ENCODE results near the gene CACNA1F.

Gene CACNA1F

DNA sequence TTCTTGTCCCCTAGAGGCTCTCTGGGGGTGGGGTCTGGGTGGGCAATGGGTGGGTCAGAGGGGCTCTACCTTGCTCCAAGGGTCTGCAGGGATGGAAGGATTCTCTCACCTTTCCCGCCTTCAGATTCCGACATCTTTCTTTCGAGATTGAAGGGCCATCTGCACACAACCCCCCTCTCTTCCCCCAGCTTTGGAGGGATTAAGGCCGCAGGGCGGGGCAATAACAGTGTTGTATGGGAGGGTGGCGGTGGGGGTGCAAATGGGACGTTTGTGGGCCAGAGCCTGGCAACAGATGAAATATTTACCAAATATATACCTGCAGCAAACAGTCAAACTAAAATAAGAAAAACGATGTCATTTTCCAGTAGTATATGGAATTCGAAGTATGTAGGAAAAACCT is at the start of gene CACNA1F:
TSS of gene CACNA1F (minus strand) at position 165 of the 400 bp plus-strand sequence. CDS start at position 134, 31 bp downstream.
- Histone ChIP-seq H3K4me3 (ENCODE audit: low read length) (no peak within 1 kb of the TSS), H3K9ac (ENCODE audit: low read length) (no peak within 1 kb of the TSS), H3K27ac (ENCODE audit: low read length) (no peak within 1 kb of the TSS), H3K4me1 (ENCODE audit: control insufficient read depth, low read depth, low read length) (peaks cover 3% of the 10 kb centered on the region), H3K9me3 (ENCODE audit: control insufficient read depth, low read depth, low read length) (peaks cover 6% of the 10 kb centered on the region), H3K27me3 (ENCODE audit: control insufficient read depth, insufficient read depth, low read length) (no peaks in the 10 kb centered on the region), H3K36me3 (ENCODE audit: control insufficient read depth, low read depth, low read length) (no peaks in the 10 kb centered on the region)

DNA sequence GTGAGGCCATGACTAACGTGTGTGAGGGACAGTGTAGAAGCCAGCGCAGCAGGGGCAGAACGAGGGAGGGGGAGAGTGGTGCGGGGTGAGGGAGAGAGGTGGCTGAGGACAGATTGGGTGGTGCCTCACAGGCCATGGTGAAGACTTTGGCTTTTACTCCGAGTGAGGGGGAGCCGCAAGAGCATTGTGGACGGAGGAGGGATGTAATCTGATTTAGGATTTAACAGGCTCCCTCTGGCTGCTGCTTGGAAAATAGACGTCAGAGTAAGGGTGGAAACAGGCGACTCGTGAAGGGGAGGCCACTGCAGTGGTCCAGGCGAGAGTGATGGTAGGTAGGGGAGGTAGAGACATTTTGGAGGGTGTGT is 49.5 kb upstream of the CACNA1F start:
- Histone ChIP-seq H3K36me3 (ENCODE audit: control insufficient read depth, low read depth, low read length) (no peaks in the 10 kb centered on the region), H3K27me3 (ENCODE audit: control insufficient read depth, insufficient read depth, low read length) (no peaks in the 10 kb centered on the region), H3K4me1 (ENCODE audit: control insufficient read depth, low read depth, low read length) (no peaks in the 10 kb centered on the region), H3K9ac (ENCODE audit: low read length) (no peak overlapping the region), H3K9me3 (ENCODE audit: control insufficient read depth, low read depth, low read length) (peaks cover 10% of the 10 kb centered on the region), H3K27ac (ENCODE audit: low read length) (no peak overlapping the region), H3K4me3 (ENCODE audit: low read length) (no peak overlapping the region)

DNA sequence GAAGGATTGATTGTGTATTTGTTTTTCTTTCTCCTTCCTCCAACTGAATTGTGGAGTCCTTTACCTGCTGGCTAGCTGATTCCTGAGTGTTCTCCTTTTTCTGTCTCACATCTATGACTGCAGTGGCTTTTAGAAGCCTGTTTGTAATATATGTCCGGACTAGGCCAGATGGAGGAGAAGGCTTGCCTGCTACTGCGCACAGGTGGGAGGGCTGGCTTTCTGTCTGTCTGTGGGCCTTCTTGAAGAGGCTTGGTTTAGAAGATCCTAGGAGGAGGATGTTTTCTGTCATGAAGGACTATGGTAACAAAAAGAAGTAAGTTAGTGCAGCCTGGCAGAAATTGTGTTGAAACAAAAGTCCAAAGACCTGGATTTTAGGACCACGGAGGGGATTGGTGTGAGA is 44.9 kb upstream of the CACNA1F start:
- H3K4me1 ChIP-seq (ENCODE audit: control insufficient read depth, low read depth, low read length): no peaks in the 10 kb centered on the region
- H3K27me3 ChIP-seq (ENCODE audit: control insufficient read depth, insufficient read depth, low read length): no peaks in the 10 kb centered on the region
- H3K9ac ChIP-seq (ENCODE audit: low read length): no peak overlapping the region
- H3K4me3 ChIP-seq (ENCODE audit: low read length): no peak overlapping the region
- H3K36me3 ChIP-seq (ENCODE audit: control insufficient read depth, low read depth, low read length): no peaks in the 10 kb centered on the region
- H3K27ac ChIP-seq (ENCODE audit: low read length): no peak overlapping the region
- H3K9me3 ChIP-seq (ENCODE audit: control insufficient read depth, low read depth, low read length): peaks cover 14% of the 10 kb centered on the region

DNA sequence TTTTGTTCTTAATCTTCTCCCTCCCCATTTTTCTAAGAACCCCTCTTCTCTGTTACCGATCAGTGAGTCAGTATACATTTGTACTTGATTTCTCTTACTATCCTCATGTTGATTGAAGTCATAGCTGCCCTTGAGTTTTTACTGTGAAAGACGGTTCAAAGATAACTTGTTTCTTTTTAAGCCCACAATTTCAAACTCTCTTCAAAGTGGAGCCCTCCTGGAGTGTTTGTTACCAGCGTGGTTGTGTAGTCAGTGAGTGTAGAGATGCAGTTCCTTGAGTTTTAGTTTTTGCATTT is 44.3 kb upstream of the CACNA1F start:
- H3K27ac ChIP-seq (ENCODE audit: low read length): no peak overlapping the region
- H3K27me3 ChIP-seq (ENCODE audit: control insufficient read depth, insufficient read depth, low read length): no peaks in the 10 kb centered on the region
- no peaks in the 10 kb centered on the region for H3K4me1 ChIP-seq (ENCODE audit: control insufficient read depth, low read depth, low read length)
- no peak overlapping the region for H3K4me3 ChIP-seq (ENCODE audit: low read length)
- H3K9me3 ChIP-seq (ENCODE audit: control insufficient read depth, low read depth, low read length): peaks cover 14% of the 10 kb centered on the region
- no peak overlapping the region for H3K9ac ChIP-seq (ENCODE audit: low read length)
- no peaks in the 10 kb centered on the region for H3K36me3 ChIP-seq (ENCODE audit: control insufficient read depth, low read depth, low read length)

DNA sequence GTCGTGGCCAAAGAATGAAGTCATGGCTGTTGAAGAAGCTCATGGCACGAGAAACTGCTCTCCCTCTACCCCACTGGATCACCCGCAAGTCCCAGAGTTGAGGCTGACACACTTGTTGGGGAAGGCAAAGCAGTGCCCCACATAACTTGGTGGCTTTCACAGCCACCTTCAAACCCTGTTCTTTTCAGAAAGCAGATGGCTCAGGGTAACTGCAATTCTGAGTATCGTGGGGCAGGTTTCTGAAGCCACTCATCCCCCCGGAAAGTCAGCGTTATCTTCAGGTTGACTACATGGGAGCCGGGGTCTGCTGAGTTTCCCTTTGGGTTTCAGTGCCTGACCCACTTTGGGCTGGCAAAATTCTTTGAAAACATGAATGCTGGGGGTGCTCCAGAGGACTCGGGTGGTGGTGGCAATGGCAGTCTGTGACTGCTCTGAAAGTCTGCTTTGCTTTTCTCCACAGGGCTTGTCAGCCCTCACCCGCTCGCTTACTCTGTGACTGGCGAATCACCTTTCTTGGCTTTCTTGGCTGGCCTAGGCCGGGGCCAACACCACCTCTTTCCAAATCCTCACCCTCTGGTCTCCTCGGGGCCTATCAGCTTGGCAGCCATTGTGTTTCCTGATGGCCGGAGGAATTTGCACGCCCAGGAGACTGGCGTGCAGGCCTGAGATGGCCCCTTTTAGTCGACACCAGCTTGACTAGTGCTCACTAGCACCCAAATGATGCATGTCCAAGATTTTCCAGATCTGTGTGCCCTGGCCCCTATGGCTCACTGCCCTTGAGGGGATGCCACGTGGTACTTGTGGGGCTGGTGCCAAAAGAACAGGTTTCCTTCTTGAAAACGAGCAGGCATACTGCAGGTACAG is 43.8 kb upstream of the CACNA1F start:
- H3K27me3 ChIP-seq (ENCODE audit: control insufficient read depth, insufficient read depth, low read length): no peaks in the 10 kb centered on the region
- no peaks in the 10 kb centered on the region for H3K4me1 ChIP-seq (ENCODE audit: control insufficient read depth, low read depth, low read length)
- no peak overlapping the region for H3K4me3 ChIP-seq (ENCODE audit: low read length)
- no peak overlapping the region for H3K27ac ChIP-seq (ENCODE audit: low read length)
- H3K36me3 ChIP-seq (ENCODE audit: control insufficient read depth, low read depth, low read length): no peaks in the 10 kb centered on the region
- H3K9me3 ChIP-seq (ENCODE audit: control insufficient read depth, low read depth, low read length): peaks cover 14% of the 10 kb centered on the region
- H3K9ac ChIP-seq (ENCODE audit: low read length): no peak overlapping the region

DNA sequence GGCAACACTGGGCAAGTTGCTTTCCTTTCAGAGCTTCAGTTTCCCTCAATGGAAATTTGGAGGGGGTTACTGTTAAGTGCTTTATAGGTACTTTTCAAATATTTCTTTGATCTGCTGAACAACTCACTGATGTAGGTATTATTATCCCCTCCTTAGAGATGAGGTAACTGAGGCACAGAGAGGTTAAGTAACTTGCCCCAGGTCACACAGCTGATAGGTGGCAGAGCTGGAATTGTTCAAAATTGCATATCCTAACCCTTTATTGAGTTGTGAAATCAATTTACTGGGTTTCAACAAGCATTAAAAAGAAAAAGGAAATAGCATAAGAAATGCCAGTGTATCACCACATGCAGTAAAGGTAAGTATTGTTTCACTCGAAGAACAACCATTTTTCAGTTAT is 43.1 kb upstream of the CACNA1F start:
- Histone ChIP-seq H3K36me3 (ENCODE audit: control insufficient read depth, low read depth, low read length) (no peaks in the 10 kb centered on the region), H3K9ac (ENCODE audit: low read length) (no peak overlapping the region), H3K4me1 (ENCODE audit: control insufficient read depth, low read depth, low read length) (no peaks in the 10 kb centered on the region), H3K4me3 (ENCODE audit: low read length) (no peak overlapping the region), H3K9me3 (ENCODE audit: control insufficient read depth, low read depth, low read length) (peaks cover 14% of the 10 kb centered on the region), H3K27ac (ENCODE audit: low read length) (no peak overlapping the region), H3K27me3 (ENCODE audit: control insufficient read depth, insufficient read depth, low read length) (no peaks in the 10 kb centered on the region)

DNA sequence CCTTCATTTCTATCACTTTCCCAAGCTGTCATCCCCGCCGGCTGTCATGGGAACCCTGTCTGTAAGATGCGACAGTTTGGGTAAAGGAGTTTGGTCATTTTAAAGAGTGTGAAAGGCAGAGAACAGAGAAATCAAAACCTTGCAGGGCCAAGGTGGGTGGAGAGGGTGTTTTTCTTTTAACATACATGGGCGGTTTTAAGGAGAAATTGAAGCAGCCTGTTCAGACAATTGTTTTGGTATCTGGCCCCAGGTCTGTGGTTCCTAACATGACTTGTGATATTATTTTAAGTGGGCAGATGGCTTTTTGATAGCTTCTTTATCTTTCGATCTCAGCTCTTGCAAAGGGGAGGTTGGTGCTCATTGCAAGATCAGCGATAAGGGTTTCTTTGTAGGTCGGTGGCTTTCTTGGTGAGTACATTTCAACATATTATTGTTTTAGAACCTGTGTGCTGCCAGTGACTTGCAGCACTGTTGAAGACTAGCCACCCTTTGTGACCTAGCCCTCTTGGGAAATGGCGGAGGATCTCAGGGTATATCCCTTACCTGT is 40.1 kb upstream of the CACNA1F start:
- Histone ChIP-seq H3K4me3 (ENCODE audit: low read length) (no peak overlapping the region), H3K36me3 (ENCODE audit: control insufficient read depth, low read depth, low read length) (no peaks in the 10 kb centered on the region), H3K9me3 (ENCODE audit: control insufficient read depth, low read depth, low read length) (peaks cover 8% of the 10 kb centered on the region), H3K9ac (ENCODE audit: low read length) (no peak overlapping the region), H3K27ac (ENCODE audit: low read length) (no peak overlapping the region), H3K4me1 (ENCODE audit: control insufficient read depth, low read depth, low read length) (peaks cover under 1% of the 10 kb centered on the region), H3K27me3 (ENCODE audit: control insufficient read depth, insufficient read depth, low read length) (no peaks in the 10 kb centered on the region)

DNA sequence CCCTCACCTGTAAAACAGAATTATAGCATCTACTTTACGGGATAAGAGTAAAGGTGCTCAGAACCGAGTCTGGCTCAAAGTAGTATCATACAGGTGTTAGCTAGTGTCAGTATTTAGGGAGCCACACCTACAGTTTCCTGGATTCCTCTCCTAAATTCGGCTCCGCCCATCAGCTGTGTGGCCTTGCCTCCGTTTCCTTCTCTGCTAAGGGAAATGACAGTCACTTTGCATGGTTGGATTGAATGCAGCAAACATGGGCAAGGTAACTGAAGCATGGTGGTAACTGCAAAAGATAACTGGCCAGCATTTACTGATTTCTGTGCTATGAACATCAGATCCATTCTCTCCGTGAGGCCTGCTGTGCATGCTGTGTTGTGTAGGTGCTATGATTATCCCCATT is 39.3 kb upstream of the CACNA1F start:
- Histone ChIP-seq H3K4me3 (ENCODE audit: low read length) (no peak overlapping the region), H3K9ac (ENCODE audit: low read length) (no peak overlapping the region), H3K27ac (ENCODE audit: low read length) (no peak overlapping the region), H3K27me3 (ENCODE audit: control insufficient read depth, insufficient read depth, low read length) (no peaks in the 10 kb centered on the region), H3K9me3 (ENCODE audit: control insufficient read depth, low read depth, low read length) (peaks cover 6% of the 10 kb centered on the region), H3K36me3 (ENCODE audit: control insufficient read depth, low read depth, low read length) (no peaks in the 10 kb centered on the region), H3K4me1 (ENCODE audit: control insufficient read depth, low read depth, low read length) (peaks cover 4% of the 10 kb centered on the region)

DNA sequence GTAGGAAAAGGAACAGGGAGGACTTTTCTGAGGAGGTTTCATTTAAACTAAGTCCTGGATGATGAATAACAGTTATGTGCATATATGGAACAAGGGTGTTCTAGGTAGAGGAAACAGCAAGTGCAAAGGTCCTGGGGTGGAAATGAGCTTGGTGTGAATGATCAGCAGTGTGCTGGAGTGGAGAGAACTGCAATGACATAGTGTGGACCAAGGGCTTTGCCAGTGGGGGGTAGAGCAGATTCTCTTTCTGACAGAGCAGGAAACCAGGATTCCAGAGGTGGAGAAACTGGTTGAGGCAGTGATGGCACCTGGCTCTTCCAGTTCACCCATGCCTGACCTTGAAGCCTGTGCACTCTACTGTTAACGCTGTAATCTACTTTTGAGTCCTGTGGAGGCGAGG is 38.2 kb upstream of the CACNA1F start:
- H3K4me1 ChIP-seq (ENCODE audit: control insufficient read depth, low read depth, low read length): peaks cover 4% of the 10 kb centered on the region
- H3K9ac ChIP-seq (ENCODE audit: low read length): no peak overlapping the region
- peak overlapping the region; percentile 7 for H3K4me3 ChIP-seq (ENCODE audit: low read length)
- peaks cover 11% of the 10 kb centered on the region for H3K9me3 ChIP-seq (ENCODE audit: control insufficient read depth, low read depth, low read length)
- H3K36me3 ChIP-seq (ENCODE audit: control insufficient read depth, low read depth, low read length): no peaks in the 10 kb centered on the region
- H3K27me3 ChIP-seq (ENCODE audit: control insufficient read depth, insufficient read depth, low read length): no peaks in the 10 kb centered on the region
- H3K27ac ChIP-seq (ENCODE audit: low read length): no peak overlapping the region

DNA sequence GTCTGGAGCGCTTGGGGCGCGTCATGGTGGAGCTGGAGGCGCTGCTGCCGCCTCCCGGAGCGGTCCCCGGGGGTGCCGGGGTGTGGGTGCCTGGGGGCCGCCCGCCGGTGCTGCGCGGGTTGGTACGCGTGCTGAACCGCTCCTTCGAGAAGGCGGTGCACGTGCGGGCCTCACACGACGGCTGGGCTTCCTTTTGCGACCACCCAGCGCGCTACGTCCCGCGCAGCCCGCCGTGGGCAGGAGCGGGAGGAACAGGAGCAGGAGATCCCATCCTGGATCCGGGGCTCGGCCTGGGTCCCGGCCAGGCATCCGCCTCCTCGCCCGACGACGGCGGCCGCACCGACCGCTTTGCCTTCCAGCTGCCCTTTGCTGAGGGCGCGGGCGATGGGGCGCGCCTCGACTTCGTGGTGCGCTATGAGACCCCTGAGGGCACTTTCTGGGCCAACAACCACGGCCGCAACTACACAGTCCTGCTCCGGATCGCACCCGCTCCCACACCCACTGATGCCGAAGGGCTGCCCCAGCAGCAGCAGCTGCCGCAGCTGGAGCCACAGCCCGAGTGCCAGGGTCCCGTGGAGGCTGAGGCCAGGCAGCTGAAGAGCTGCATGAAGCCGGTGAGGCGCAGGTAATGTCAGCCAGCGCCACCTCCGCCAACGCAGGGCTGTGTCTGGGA is 37.2 kb upstream of the CACNA1F start:
- Histone ChIP-seq H3K27me3 (ENCODE audit: control insufficient read depth, insufficient read depth, low read length) (no peaks in the 10 kb centered on the region), H3K4me3 (ENCODE audit: low read length) (peak overlapping the region; percentile 53), H3K36me3 (ENCODE audit: control insufficient read depth, low read depth, low read length) (no peaks in the 10 kb centered on the region), H3K9ac (ENCODE audit: low read length) (peak overlapping the region; percentile 63), H3K27ac (ENCODE audit: low read length) (no peak overlapping the region), H3K9me3 (ENCODE audit: control insufficient read depth, low read depth, low read length) (peaks cover 6% of the 10 kb centered on the region), H3K4me1 (ENCODE audit: control insufficient read depth, low read depth, low read length) (peaks cover 4% of the 10 kb centered on the region)

DNA sequence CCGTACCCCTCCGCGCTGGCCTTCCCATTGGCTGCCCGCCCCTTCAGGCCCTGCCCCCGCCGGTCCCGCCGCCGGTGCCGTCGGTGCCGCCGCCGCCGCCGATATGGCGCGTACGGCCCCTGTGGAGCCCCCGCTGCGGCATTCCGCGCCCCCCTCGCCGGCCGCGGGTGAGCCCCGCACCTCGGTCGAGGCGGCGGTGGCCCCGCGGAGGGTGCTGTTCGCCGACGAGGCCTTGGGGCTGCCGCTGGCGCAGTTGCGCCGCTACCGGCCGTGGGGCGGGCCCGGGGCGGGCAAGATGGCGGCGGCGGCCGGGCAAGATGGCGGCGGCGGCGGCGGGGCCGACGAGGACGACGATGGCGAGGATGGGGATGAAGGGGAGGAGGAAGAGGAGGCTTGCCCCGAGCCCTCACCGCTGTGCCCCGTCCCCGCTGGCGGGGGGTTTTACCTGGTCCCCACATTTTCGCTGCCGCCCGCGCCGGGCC is 36.7 kb upstream of the CACNA1F start, which contains the start of gene PPP1R3F:
TSS of gene PPP1R3F (plus strand) at position 27 of the 482 bp plus-strand sequence. CDS start at position 104, 77 bp downstream.
- H3K27me3 ChIP-seq (ENCODE audit: control insufficient read depth, insufficient read depth, low read length): no peaks in the 10 kb centered on the region
- H3K4me3 ChIP-seq (ENCODE audit: low read length): peak within 1 kb of the TSS; percentile 67
- H3K9me3 ChIP-seq (ENCODE audit: control insufficient read depth, low read depth, low read length): peaks cover 5% of the 10 kb centered on the region
- peaks cover 4% of the 10 kb centered on the region for H3K4me1 ChIP-seq (ENCODE audit: control insufficient read depth, low read depth, low read length)
- H3K9ac ChIP-seq (ENCODE audit: low read length): peak within 1 kb of the TSS; percentile 78
- H3K27ac ChIP-seq (ENCODE audit: low read length): peak within 1 kb of the TSS; percentile 86
- no peaks in the 10 kb centered on the region for H3K36me3 ChIP-seq (ENCODE audit: control insufficient read depth, low read depth, low read length)

Measured in iPS-18a (cell line).